ENCODE results near the gene FHDC1.

The FHDC1 gene

GRCh38 chr4:152936446-152937335, 568 bp downstream of the FHDC1 start:
- DNase-seq = peak; percentile 33

GRCh38 chr4:152937336-152938236, 1.5 kb downstream of the FHDC1 start:
- peak; percentile 5 for DNase-seq

- peak; percentile 61 for DNase-seq
Observed at GRCh38 chr4:152938237-152938947, 2.3 kb downstream of the FHDC1 start.

- no peak for DNase-seq
Observed at GRCh38 chr4:152939621-152940020, 3.5 kb downstream of the FHDC1 start.

GRCh38 chr4:152940461-152940860, 4.3 kb downstream of the FHDC1 start:
- no peak for DNase-seq

GRCh38 chr4:152941411-152941810, 5.3 kb downstream of the FHDC1 start:
- DNase-seq = no peak

- DNase-seq = no peak
Observed at GRCh38 chr4:152942346-152942745, 6.2 kb downstream of the FHDC1 start.

GRCh38 chr4:152943672-152944071, 7.5 kb downstream of the FHDC1 start:
- no peak for DNase-seq

GRCh38 chr4:152944666-152945320, 8.7 kb downstream of the FHDC1 start:
- no peak for DNase-seq

GRCh38 chr4:152945639-152946038, 9.5 kb downstream of the FHDC1 start:
- no peak for DNase-seq

GRCh38 chr4:152946446-152946845, 10.3 kb downstream of the FHDC1 start:
- DNase-seq = no peak

GRCh38 chr4:152947311-152947710, 11.2 kb downstream of the FHDC1 start:
- no peak for DNase-seq

GRCh38 chr4:152949930-152950329, 13.8 kb downstream of the FHDC1 start:
- no peak for DNase-seq

- no peak for DNase-seq
Observed at GRCh38 chr4:152950402-152951274, 14.5 kb downstream of the FHDC1 start.

GRCh38 chr4:152951348-152951747, 15.2 kb downstream of the FHDC1 start:
- DNase-seq = no peak

GRCh38 chr4:152953514-152953913, 17.4 kb downstream of the FHDC1 start:
- no peak for DNase-seq

- DNase-seq = no peak
Observed at GRCh38 chr4:152954741-152955140, 18.6 kb downstream of the FHDC1 start.

GRCh38 chr4:152956147-152956546, 20.0 kb downstream of the FHDC1 start:
- no peak for DNase-seq

GRCh38 chr4:152956650-152957436, 20.7 kb downstream of the FHDC1 start:
- DNase-seq = no peak

- DNase-seq = no peak
Observed at GRCh38 chr4:152957437-152958171, 21.5 kb downstream of the FHDC1 start.

All from NCI-H1092 treated with DMSO at 0.1 percent for 48 hours (cell line).